ENCODE results near the gene EFNA4. TPM values are rescaled to one million over a fixed set of nuclear protein-coding genes. Genes with fewer than 3 reads are reported as not detected.

Gene EFNA4
- total RNA-seq, 2 donors from 2014 or later: 15.9 to 17.9 TPM

GRCh38 chr1:155035936-155036335 lies 27.6 kb upstream of the EFNA4 start:
- WGBS, 2 experiments (ENCODE audit: insufficient coverage in 1 of 2, insufficient read length in 1 of 2): 97 to 100% methylated on average over 1 to 2 of the region's 2 CpGs
- H3K4me3 ChIP-seq (ENCODE audit: low read length): no peak overlapping the region

GRCh38 chr1:155037043-155037442 lies 26.5 kb upstream of the EFNA4 start:
- Mint-ChIP-seq H3K9me3 (no peaks in the 10 kb centered on the region), H3K4me1 (peaks cover 3% of the 10 kb centered on the region), H3K27me3 (ENCODE audit: insufficient read depth) (peaks cover 21% of the 10 kb centered on the region), H3K4me3 (no peak overlapping the region), H3K36me3 (ENCODE audit: low read depth) (no peaks in the 10 kb centered on the region), H3K27ac (no peak overlapping the region)
- Histone ChIP-seq H3K36me3 (ENCODE audit: control insufficient read depth, insufficient read depth, low read length) (no peaks in the 10 kb centered on the region), H3K27me3 (ENCODE audit: control insufficient read depth, insufficient read depth, low read length, poor library complexity, severe bottlenecking) (no peaks in the 10 kb centered on the region), H3K9me3 (ENCODE audit: control insufficient read depth, low read length) (no peaks in the 10 kb centered on the region), H3K4me1 (ENCODE audit: control insufficient read depth, insufficient read depth, low read length) (no peaks in the 10 kb centered on the region), H3K27ac (ENCODE audit: low read depth, low read length) (no peak overlapping the region), H3K4me3 (ENCODE audit: low read length) (no peak overlapping the region), H3K9ac (ENCODE audit: extremely low read depth, low read length, poor library complexity, severe bottlenecking) (no peak overlapping the region)
- DNase-seq: no peak
- 93 to 94% methylated on average over 2 to 3 of the region's 3 CpGs for WGBS, 2 experiments (ENCODE audit: insufficient coverage in 1 of 2, insufficient read length in 1 of 2)
- TF ChIP-seq CTCF (conservative IDR thresholded peaks at IDR 0.05): no peak

More at GRCh38 chr1:155035936-155036335, 27.6 kb upstream of the EFNA4 start:
- no peaks in the 10 kb centered on the region for H3K36me3 Mint-ChIP-seq (ENCODE audit: low read depth)
- Histone ChIP-seq H3K9me3 (ENCODE audit: control insufficient read depth, low read length) (no peaks in the 10 kb centered on the region), H3K4me1 (ENCODE audit: control insufficient read depth, insufficient read depth, low read length) (no peaks in the 10 kb centered on the region), H3K9ac (ENCODE audit: extremely low read depth, low read length, poor library complexity, severe bottlenecking) (no peak overlapping the region), H3K36me3 (ENCODE audit: control insufficient read depth, insufficient read depth, low read length) (no peaks in the 10 kb centered on the region), H3K27me3 (ENCODE audit: control insufficient read depth, insufficient read depth, low read length, poor library complexity, severe bottlenecking) (no peaks in the 10 kb centered on the region), H3K27ac (ENCODE audit: low read depth, low read length) (no peak overlapping the region)
- no peak for DNase-seq
- H3K27me3 Mint-ChIP-seq (ENCODE audit: insufficient read depth): peaks cover 15% of the 10 kb centered on the region
- H3K4me3 Mint-ChIP-seq: no peak overlapping the region
- H3K4me1 Mint-ChIP-seq: peaks cover 3% of the 10 kb centered on the region
- H3K9me3 Mint-ChIP-seq: no peaks in the 10 kb centered on the region
- no peak overlapping the region for H3K27ac Mint-ChIP-seq
- TF ChIP-seq CTCF (conservative IDR thresholded peaks at IDR 0.05): no peak

- TF ChIP-seq CTCF (conservative IDR thresholded peaks at IDR 0.05): no peak
- H3K27ac Mint-ChIP-seq: no peak overlapping the region
- peaks cover 3% of the 10 kb centered on the region for H3K4me1 Mint-ChIP-seq
- Histone ChIP-seq H3K4me3 (ENCODE audit: low read length) (no peak overlapping the region), H3K4me1 (ENCODE audit: control insufficient read depth, insufficient read depth, low read length) (no peaks in the 10 kb centered on the region), H3K9ac (ENCODE audit: extremely low read depth, low read length, poor library complexity, severe bottlenecking) (no peak overlapping the region), H3K27ac (ENCODE audit: low read depth, low read length) (no peak overlapping the region), H3K9me3 (ENCODE audit: control insufficient read depth, low read length) (no peaks in the 10 kb centered on the region), H3K36me3 (ENCODE audit: control insufficient read depth, insufficient read depth, low read length) (no peaks in the 10 kb centered on the region), H3K27me3 (ENCODE audit: control insufficient read depth, insufficient read depth, low read length, poor library complexity, severe bottlenecking) (no peaks in the 10 kb centered on the region)
- no peak overlapping the region for H3K4me3 Mint-ChIP-seq
- no peaks in the 10 kb centered on the region for H3K36me3 Mint-ChIP-seq (ENCODE audit: low read depth)
- H3K27me3 Mint-ChIP-seq (ENCODE audit: insufficient read depth): peaks cover 24% of the 10 kb centered on the region
- WGBS, 2 experiments (ENCODE audit: insufficient coverage in 1 of 2, insufficient read length in 1 of 2): 93 to 94% methylated on average over 6 of the region's 6 CpGs
- no peaks in the 10 kb centered on the region for H3K9me3 Mint-ChIP-seq
- no peak for DNase-seq
These were observed 25.6 kb upstream of the EFNA4 start for GRCh38 chr1:155037851-155038441.
